ENCODE measurements around the gene TUBB6.

- TF ChIP-seq CTCF (IDR thresholded peaks at IDR 0.05) (no peak), POLR2A (IDR thresholded peaks at IDR 0.05) (no peak)
Measured at GRCh38 chr18:12281861-12282260, 26.2 kb upstream of the TUBB6 start.

All from right lobe of liver (tissue), 4 donors.